ENCODE measurements around the gene WDR1.

WDR1 gene

GRCh38 chr4:10113362-10114047, 3.1 kb downstream of the WDR1 start:
- DNase-seq, result no peak

DNA sequence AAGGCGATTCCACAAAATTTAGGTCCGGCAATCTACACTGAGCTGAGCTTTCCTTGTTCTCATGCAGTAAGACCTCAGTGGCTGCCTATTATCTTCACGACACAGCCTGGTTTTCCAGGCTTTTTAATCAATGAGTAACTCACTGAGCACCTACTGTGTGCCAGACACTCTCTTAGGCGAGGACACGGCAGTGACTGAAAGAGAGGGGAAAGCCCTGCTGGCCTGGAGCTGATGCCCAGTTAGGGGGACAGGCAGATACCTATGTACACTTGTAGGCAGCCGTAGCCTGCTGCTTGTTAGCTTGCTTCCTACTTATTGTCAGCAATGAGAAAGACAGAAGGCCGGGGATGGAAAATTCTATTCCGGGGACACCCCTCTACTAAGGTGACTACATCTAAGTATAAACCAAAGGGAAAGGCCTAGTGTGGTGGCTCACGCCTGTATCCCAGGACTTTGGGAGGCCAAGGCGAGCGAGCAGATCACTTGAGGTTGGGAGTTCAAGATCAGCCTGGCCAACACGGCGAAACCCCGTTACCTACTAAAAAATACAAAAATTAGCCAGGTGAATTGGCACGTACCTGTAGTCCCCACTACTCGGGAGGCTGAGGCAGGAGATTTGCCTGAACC, 3.8 kb downstream of the WDR1 start:
- DNase-seq, result no peak

- DNase-seq, result no peak
Observed at GRCh38 chr4:10111067-10111801, 5.4 kb downstream of the WDR1 start.

DNA sequence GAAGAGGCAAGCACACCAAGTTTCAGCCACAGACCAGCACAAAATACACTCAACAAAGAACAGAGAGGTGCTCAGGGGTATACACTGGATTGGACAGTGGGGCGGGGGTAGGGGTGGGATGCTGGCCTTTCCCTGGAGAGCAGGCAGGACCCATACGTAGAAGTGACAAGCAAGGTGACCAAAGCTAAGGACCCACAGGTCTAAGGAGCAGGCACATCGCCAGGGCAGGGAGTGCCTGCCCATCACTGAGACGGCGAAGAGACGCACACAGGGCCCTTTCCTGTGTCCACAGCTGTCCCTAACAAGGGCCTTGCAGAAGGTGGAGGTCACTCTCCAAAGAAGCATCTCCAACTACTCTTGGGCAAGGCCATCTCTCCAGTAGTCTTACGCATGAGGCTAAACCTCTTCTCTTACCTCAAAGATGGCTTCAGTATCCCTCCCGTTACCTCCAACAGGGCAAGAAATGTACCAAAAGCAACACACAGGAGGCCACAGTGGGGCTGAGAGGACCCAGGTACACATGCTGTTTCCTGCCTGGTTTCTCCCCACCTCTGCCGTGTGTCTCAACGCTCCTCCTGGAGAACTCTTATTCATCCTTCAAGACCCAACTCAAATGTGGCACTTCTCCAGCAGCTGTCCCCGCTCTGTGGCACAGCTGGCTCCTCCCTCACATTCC, 6.5 kb downstream of the WDR1 start:
- no peak for DNase-seq

- no peak for DNase-seq
Observed at GRCh38 chr4:10108818-10109783, 7.5 kb downstream of the WDR1 start.

GRCh38 chr4:10108391-10108790, 8.2 kb downstream of the WDR1 start:
- no peak for DNase-seq

DNA sequence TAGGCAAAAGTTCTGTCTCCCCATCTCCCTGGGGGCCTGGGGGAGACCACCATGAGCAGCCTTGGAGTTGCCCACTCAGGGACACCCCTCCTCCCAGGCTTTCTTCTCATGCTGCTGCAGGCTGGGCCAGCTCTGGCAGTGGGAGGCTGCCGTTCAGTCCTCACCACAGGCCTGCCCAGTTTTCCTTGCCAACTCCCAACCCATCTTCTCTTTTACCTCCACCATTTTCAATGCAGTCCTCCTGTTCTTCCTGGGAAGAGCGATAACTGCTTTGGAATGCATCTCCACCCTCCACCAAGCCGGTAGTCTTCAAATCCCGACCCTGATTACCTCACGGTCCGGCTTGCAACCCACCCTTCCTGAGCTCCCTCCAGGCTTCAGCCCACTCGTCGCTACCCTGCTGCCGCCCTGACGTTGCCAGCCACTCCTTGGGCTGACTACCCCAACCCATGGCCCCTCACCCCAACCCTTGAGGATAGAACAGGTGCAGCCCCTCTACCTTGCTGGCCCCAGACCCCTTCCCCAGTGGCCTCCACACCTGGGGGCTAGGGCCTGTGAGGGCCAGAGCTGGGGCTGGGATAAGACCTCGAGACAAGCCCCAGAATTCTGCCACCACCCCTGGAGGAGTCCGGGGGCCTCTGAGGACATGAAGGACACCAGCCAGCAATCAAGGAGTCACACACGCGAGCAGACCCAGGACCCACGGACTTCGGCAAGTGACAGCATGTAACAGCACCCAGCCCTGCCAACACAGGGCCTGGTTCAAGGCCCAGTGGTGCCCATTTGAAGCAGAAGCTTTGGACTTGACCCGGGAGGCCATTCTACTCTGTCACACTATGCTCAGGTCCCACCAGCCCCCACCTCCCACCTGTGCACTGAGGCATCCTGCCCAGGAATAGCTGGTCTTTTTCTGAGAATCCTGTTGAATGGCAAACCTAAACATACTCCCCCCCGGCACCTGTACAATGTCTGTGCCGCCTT, 9.2 kb downstream of the WDR1 start:
- no peak for DNase-seq

- no peak for DNase-seq
Observed at GRCh38 chr4:10106421-10107039, 10.1 kb downstream of the WDR1 start.

DNA sequence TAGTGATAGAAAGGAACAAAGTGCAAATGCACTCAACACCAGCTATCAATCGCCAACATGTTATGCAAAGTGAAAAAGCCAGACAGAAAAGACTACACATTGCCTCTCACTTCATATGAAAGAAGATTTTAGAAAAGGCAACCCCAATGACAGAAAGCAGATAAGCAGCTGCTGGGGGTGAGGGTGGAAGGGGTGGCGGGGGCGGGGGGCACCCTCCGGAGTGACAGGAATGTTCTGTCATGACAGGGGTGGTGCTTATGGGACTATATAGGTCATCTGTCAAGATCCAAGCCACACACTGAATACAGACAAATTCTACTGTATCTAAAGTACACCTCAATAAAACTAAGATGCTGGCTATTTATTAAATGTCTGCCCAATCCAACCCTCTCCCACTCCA, 10.7 kb downstream of the WDR1 start:
- no peak for DNase-seq

- no peak for DNase-seq
Observed at GRCh38 chr4:10105421-10105820, 11.2 kb downstream of the WDR1 start.

DNA sequence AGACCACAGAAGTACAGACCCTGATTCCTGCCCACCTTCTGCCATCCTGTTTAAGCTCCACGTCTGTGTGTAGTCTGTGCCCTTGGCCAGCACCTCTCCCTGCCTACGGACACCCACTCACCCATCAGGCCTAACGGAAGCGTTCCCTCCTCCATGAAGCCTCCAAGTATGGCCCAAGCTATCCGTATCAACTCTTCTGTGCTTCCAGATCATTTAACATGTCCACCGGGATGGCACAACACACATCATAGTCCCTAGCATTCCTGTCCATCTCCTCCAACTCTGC, 11.7 kb downstream of the WDR1 start:
- DNase-seq, result no peak

- no peak for DNase-seq
Observed at GRCh38 chr4:10104211-10104990, 12.2 kb downstream of the WDR1 start.

DNA sequence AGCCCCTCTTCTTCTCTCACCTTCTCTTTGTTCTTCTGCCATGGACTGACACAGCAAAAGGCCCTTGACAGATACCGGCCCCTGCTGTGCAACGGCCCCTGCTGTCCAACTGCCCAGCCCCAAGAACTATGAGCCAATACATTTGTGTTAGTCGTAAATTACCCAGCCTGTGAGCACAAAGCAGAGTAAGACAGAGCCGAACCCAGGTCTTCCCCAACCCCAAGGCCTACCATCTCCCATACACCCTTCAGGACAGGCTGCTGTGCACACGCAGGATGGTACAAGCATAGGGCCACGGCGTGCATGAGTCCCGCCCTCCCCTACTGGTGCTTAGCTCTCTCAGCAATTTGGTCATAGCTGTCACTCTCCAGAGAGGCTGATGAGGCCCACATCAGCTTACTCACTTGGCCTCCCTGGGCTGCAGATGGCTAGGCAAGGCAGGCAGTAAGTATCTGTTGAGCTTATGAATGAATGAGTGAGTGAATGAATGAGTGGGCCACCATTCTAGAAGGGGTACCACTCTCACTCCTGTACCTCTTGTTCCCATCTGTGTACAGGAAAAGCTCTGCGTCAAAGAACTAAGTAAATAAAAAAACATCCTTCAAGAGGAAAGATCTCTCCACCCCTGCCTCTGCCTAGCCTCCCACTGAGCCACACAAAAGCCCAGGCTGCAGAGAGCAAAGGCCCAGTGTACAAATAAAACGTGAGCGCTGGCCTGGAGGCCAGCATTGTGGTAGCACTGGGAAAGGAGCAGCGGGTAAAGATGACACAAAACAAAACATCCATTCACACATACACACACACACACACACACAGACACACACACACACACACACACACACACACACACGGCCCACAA, 13.9 kb downstream of the WDR1 start:
- peak; percentile 52 for DNase-seq

- no peak for DNase-seq
Observed at GRCh38 chr4:10101671-10102473, 14.7 kb downstream of the WDR1 start.

- DNase-seq, result no peak
Observed at GRCh38 chr4:10100734-10101216, 15.8 kb downstream of the WDR1 start.

- DNase-seq, result no peak
Observed at GRCh38 chr4:10099499-10100325, 16.9 kb downstream of the WDR1 start.

DNA sequence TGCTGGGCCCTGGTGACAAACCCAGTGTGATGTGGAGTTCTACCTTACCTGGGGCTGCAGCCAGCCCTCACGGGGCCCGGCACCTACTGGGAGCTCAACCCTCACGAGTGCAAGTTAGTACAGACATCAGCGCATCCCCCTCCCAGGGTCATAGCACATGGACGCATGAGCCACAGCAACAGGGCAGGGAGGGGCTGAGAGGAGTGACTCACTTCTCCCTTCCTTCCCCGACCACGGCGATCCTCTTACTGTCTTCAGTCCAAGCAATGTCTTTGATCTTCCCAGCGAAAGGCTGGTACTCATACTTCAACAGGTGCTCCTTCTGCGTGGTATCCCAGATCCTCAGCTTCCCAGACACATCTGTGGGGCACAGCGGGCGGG, 17.8 kb downstream of the WDR1 start:
- DNase-seq, result no peak

All from NCI-H345 (cell line).